Central memory CD8-positive, alpha-beta T cell (primary cell): Measurements from ENCODE around the gene NPPB.

Experiments used
- ATAC-seq: fragments of 150-1000 bp; cut with Tn5 transposase; replicated peaks from 2 replicates; pipeline ENCODE4 v1.10.0; 2022; ENCODE audit warnings: mild to moderate bottlenecking, moderate FRiP score, moderate number of reproducible peaks; ENCODE audit not compliant: poor library complexity, severe bottlenecking; ENCODE audit errors: extremely low read depth
- DNase-seq, 2 donors: peaks; one replicate each; pipeline ENCODE4 v3.0.0; 2021; ENCODE audit warnings: low spot score in 2 of 2
- H3K27ac Mint-ChIP-seq: one replicate; pipeline ENCODE4 v1.8.0; 2022; ENCODE audit warnings: low read depth, mild to moderate bottlenecking, moderate library complexity, mixed read lengths
- H3K27me3 Mint-ChIP-seq: one replicate; pipeline ENCODE4 v1.8.0; 2022; ENCODE audit warnings: mixed read lengths
- H3K36me3 Mint-ChIP-seq: one replicate; pipeline ENCODE4 v1.8.0; 2022; ENCODE audit warnings: mild to moderate bottlenecking, moderate library complexity, mixed read lengths; ENCODE audit not compliant: insufficient read depth
- H3K4me1 Mint-ChIP-seq: one replicate; pipeline ENCODE4 v1.8.0; 2022; ENCODE audit warnings: mixed read lengths
- H3K4me3 Mint-ChIP-seq: one replicate; pipeline ENCODE4 v1.8.0; 2022; ENCODE audit warnings: mild to moderate bottlenecking, moderate library complexity, mixed read lengths
- H3K9me3 Mint-ChIP-seq: one replicate; pipeline ENCODE4 v1.8.0; 2022; ENCODE audit warnings: mixed read lengths

NPPB gene

GRCh38 chr1:11860083-11860482 is 1.3 kb upstream of the NPPB start:
- Mint-ChIP-seq H3K9me3 (no peaks in the 10 kb centered on the region), H3K27ac (no peak overlapping the region), H3K27me3 (peaks cover 73% of the 10 kb centered on the region), H3K4me1 (no peaks in the 10 kb centered on the region), H3K36me3 (no peaks in the 10 kb centered on the region), H3K4me3 (no peak overlapping the region)
- ATAC-seq: no peak
- DNase-seq: no peak

- Mint-ChIP-seq H3K36me3 (no peaks in the 10 kb centered on the region), H3K4me3 (no peak overlapping the region), H3K9me3 (no peaks in the 10 kb centered on the region), H3K27me3 (peaks cover 73% of the 10 kb centered on the region), H3K27ac (peak overlapping the region; percentile 46), H3K4me1 (no peaks in the 10 kb centered on the region)
- ATAC-seq (peak; percentile 80), DNase-seq (peak; percentile 57 to 61)
Measured at GRCh38 chr1:11858968-11859871, 475 bp upstream of the NPPB start.

- Mint-ChIP-seq H3K36me3 (no peaks in the 10 kb centered on the region), H3K27me3 (peaks cover 76% of the 10 kb centered on the region), H3K4me3 (no peak overlapping the region), H3K9me3 (no peaks in the 10 kb centered on the region), H3K4me1 (no peaks in the 10 kb centered on the region), H3K27ac (peak overlapping the region; percentile 46)
- DNase-seq (no peak), ATAC-seq (no peak)
Measured at GRCh38 chr1:11858158-11858557, 587 bp downstream of the NPPB start.

GRCh38 chr1:11857164-11857851 is 1.4 kb downstream of the NPPB start:
- H3K27ac Mint-ChIP-seq: no peak overlapping the region
- H3K36me3 Mint-ChIP-seq: no peaks in the 10 kb centered on the region
- no peak overlapping the region for H3K4me3 Mint-ChIP-seq
- no peak for DNase-seq
- H3K4me1 Mint-ChIP-seq: no peaks in the 10 kb centered on the region
- peaks cover 76% of the 10 kb centered on the region for H3K27me3 Mint-ChIP-seq
- H3K9me3 Mint-ChIP-seq: no peaks in the 10 kb centered on the region
- no peak for ATAC-seq

GRCh38 chr1:11856698-11857097 is 2.0 kb downstream of the NPPB start:
- ATAC-seq: no peak
- Mint-ChIP-seq H3K27ac (no peak overlapping the region), H3K9me3 (no peaks in the 10 kb centered on the region), H3K36me3 (no peaks in the 10 kb centered on the region), H3K27me3 (peaks cover 72% of the 10 kb centered on the region), H3K4me3 (no peak overlapping the region), H3K4me1 (no peaks in the 10 kb centered on the region)
- no peak for DNase-seq

GRCh38 chr1:11855430-11855829 is 3.3 kb downstream of the NPPB start:
- DNase-seq (no peak), ATAC-seq (no peak)
- H3K9me3 Mint-ChIP-seq: no peaks in the 10 kb centered on the region
- peaks cover 68% of the 10 kb centered on the region for H3K27me3 Mint-ChIP-seq
- H3K27ac Mint-ChIP-seq: no peak overlapping the region
- no peaks in the 10 kb centered on the region for H3K4me1 Mint-ChIP-seq
- H3K36me3 Mint-ChIP-seq: no peaks in the 10 kb centered on the region
- H3K4me3 Mint-ChIP-seq: no peak overlapping the region

GRCh38 chr1:11854519-11854918 is 4.2 kb downstream of the NPPB start:
- Mint-ChIP-seq H3K27me3 (peaks cover 59% of the 10 kb centered on the region), H3K4me1 (no peaks in the 10 kb centered on the region), H3K4me3 (no peak overlapping the region), H3K9me3 (no peaks in the 10 kb centered on the region), H3K36me3 (no peaks in the 10 kb centered on the region), H3K27ac (no peak overlapping the region)
- ATAC-seq (no peak), DNase-seq (no peak)

- no peak overlapping the region for H3K27ac Mint-ChIP-seq
- no peak overlapping the region for H3K4me3 Mint-ChIP-seq
- no peaks in the 10 kb centered on the region for H3K9me3 Mint-ChIP-seq
- H3K4me1 Mint-ChIP-seq: no peaks in the 10 kb centered on the region
- ATAC-seq: no peak
- DNase-seq: no peak
- peaks cover 40% of the 10 kb centered on the region for H3K27me3 Mint-ChIP-seq
- H3K36me3 Mint-ChIP-seq: no peaks in the 10 kb centered on the region
Measured at GRCh38 chr1:11851180-11851579, 7.6 kb downstream of the NPPB start.

GRCh38 chr1:11850156-11850555 is 8.6 kb downstream of the NPPB start:
- peaks cover 4% of the 10 kb centered on the region for H3K4me1 Mint-ChIP-seq
- peaks cover 40% of the 10 kb centered on the region for H3K27me3 Mint-ChIP-seq
- no peak overlapping the region for H3K27ac Mint-ChIP-seq
- H3K9me3 Mint-ChIP-seq: no peaks in the 10 kb centered on the region
- ATAC-seq: no peak
- no peak for DNase-seq
- no peak overlapping the region for H3K4me3 Mint-ChIP-seq
- H3K36me3 Mint-ChIP-seq: peaks cover 5% of the 10 kb centered on the region

- H3K27ac Mint-ChIP-seq: no peak overlapping the region
- DNase-seq (no peak), ATAC-seq (no peak)
- peaks cover 21% of the 10 kb centered on the region for H3K27me3 Mint-ChIP-seq
- H3K4me1 Mint-ChIP-seq: peaks cover 4% of the 10 kb centered on the region
- H3K36me3 Mint-ChIP-seq: peaks cover 5% of the 10 kb centered on the region
- no peaks in the 10 kb centered on the region for H3K9me3 Mint-ChIP-seq
- H3K4me3 Mint-ChIP-seq: no peak overlapping the region
Measured at GRCh38 chr1:11848373-11848700, 10.4 kb downstream of the NPPB start.

- no peak within 1 kb of the TSS for H3K4me3 Mint-ChIP-seq
- DNase-seq (no peak), ATAC-seq (no peak)
- H3K4me1 Mint-ChIP-seq: peaks cover 4% of the 10 kb centered on the region
- H3K36me3 Mint-ChIP-seq: peaks cover 5% of the 10 kb centered on the region
- no peaks in the 10 kb centered on the region for H3K9me3 Mint-ChIP-seq
- peaks cover 16% of the 10 kb centered on the region for H3K27me3 Mint-ChIP-seq
- H3K27ac Mint-ChIP-seq: peak within 1 kb of the TSS; percentile 55
Measured at GRCh38 chr1:11847667-11848372, 10.9 kb downstream of the NPPB start, which contains the start of gene NPPA. NPPA (minus strand) TSS chr1:11847783; CDS start chr1:11847684, 99 bp downstream.

GRCh38 chr1:11845641-11846335 is 13.0 kb downstream of the NPPB start:
- Mint-ChIP-seq H3K4me1 (peaks cover 4% of the 10 kb centered on the region), H3K4me3 (no peak overlapping the region), H3K36me3 (peaks cover 13% of the 10 kb centered on the region), H3K27me3 (peaks cover under 1% of the 10 kb centered on the region), H3K9me3 (no peaks in the 10 kb centered on the region), H3K27ac (no peak overlapping the region)
- DNase-seq (no peak), ATAC-seq (no peak)
